T-cell (primary cell): Measurements from ENCODE around the gene MYO7A. TPM values are rescaled to one million over a fixed set of nuclear protein-coding genes. Genes with fewer than 3 reads are reported as not detected.

ENCODE experiments used
- ATAC-seq, 4 experiments: fragments of 200-7000 bp in 3 of 4; fragments of 150-1000 bp in 1 of 4; cut with Tn5 transposase; replicated peaks in 1 of 4; 1 replicate in 3 of 4; 2 replicates in 1 of 4; pipeline ENCODE4 v1.10.0; 2021; ENCODE audit warnings: moderate library complexity in 3 of 4, mild to moderate bottlenecking in 2 of 4, moderate number of reproducible peaks in 1 of 4
- CTCF ChIA-PET, 2 donors: fragments of 300-600 bp; sonication (Branson Sonifier 250); formaldehyde crosslinking; loops; one replicate each; lab custom pipeline; 2022; ENCODE audit warnings: antibody characterized with exemption in 2 of 2; lab: Charles Lee
- POLR2A ChIA-PET, 2 donors: fragments of 300-600 bp; sonication (Branson Sonifier 250); formaldehyde crosslinking; loops; one replicate each; lab custom pipeline; 2022; ENCODE audit warnings: antibody characterized with exemption in 2 of 2; lab: Charles Lee
- DNase-seq, 35 experiments: peaks; one replicate each; pipeline versions ENCODE4 v3.0.0 to v3.0.0-alpha.2; 2013 to 2023
- H3K27ac ChIP-seq: one replicate; pipeline ENCODE4 v1.5.1; 2013; ENCODE audit warnings: low read length
- H3K27me3 ChIP-seq, 2 experiments: replicated peaks in 1 of 2; 1 replicate in 1 of 2; 2 replicates in 1 of 2; pipeline versions ENCODE4 v1.6.1 to v1.7.0; 2013; ENCODE audit warnings: low read length in 1 of 2, mixed read lengths in 1 of 2; ENCODE audit not compliant: control insufficient read depth in 2 of 2, insufficient read depth in 2 of 2; ENCODE audit errors: extremely low read depth in 1 of 2
- H3K36me3 ChIP-seq, 2 donors: 1 replicate in 1 of 2; 2 replicates in 1 of 2; pipeline versions ENCODE4 v1.6.1 to v1.7.0; 2013; ENCODE audit warnings: low read length in 1 of 2; ENCODE audit not compliant: control insufficient read depth in 2 of 2, insufficient read depth in 1 of 2; ENCODE audit errors: extremely low read depth in 1 of 2
- H3K4me1 ChIP-seq, 2 experiments: 1 replicate in 1 of 2; 2 replicates in 1 of 2; pipeline versions ENCODE4 v1.6.1 to v1.7.0; 2013; ENCODE audit warnings: low read length in 2 of 2, mixed read lengths in 1 of 2; ENCODE audit not compliant: insufficient read depth in 2 of 2, control insufficient read depth in 1 of 2; ENCODE audit errors: extremely low read depth in 1 of 2
- H3K4me3 ChIP-seq, 2 donors: 1 replicate in 1 of 2; 2 replicates in 1 of 2; pipeline versions ENCODE4 v1.5.1 to v1.7.0; 2013; ENCODE audit warnings: mild to moderate bottlenecking in 2 of 2, low read length in 1 of 2, moderate library complexity in 1 of 2; ENCODE audit not compliant: control insufficient read depth in 1 of 2; ENCODE audit errors: extremely low read depth in 1 of 2
- H3K9me3 ChIP-seq: 2 replicates; pipeline ENCODE4 v1.7.0; 2013
- H3K27ac Mint-ChIP-seq, 2 donors: one replicate each; pipeline ENCODE4 v1.8.0; 2020 to 2021; ENCODE audit warnings: mild to moderate bottlenecking in 2 of 2, mixed read lengths in 2 of 2
- H3K27me3 Mint-ChIP-seq, 2 donors: one replicate each; pipeline ENCODE4 v1.8.0; 2021 to 2022; ENCODE audit warnings: mixed read lengths in 2 of 2
- H3K36me3 Mint-ChIP-seq: one replicate; pipeline ENCODE4 v1.8.0; 2021; ENCODE audit warnings: mixed read lengths
- H3K4me1 Mint-ChIP-seq, 3 donors: one replicate each; pipeline ENCODE4 v1.8.0; 2020 to 2022; ENCODE audit warnings: mixed read lengths in 3 of 3, mild to moderate bottlenecking in 1 of 3
- H3K4me3 Mint-ChIP-seq, 3 donors: one replicate each; pipeline ENCODE4 v1.8.0; 2020 to 2022; ENCODE audit warnings: mild to moderate bottlenecking in 3 of 3, mixed read lengths in 3 of 3, moderate library complexity in 3 of 3
- H3K9me3 Mint-ChIP-seq, 3 donors: one replicate each; pipeline ENCODE4 v1.8.0; 2020 to 2022; ENCODE audit warnings: mixed read lengths in 3 of 3
- WGBS: methylation state at CpG from one replicate; pipeline ENCODE4 v1.1.5; 2013; ENCODE audit warnings: missing lambda C conversion rate; ENCODE audit not compliant: insufficient coverage; 5-methylcytosine and 5-hydroxymethylcytosine counted together
- total RNA-seq, 35 experiments: library from RNA in 6 of 35; stranded (reverse) in 6 of 35; fragments of 120-200 nt in 1 of 35; gene quantifications; one replicate each; pipeline versions ENCODE4 v1.2.1 to v1.2.4 and lab custom pipeline; 2013 to 2026

Gene MYO7A
- total RNA-seq, 5 donors from 2014 or later (not counting 1 experiment from before 2014, with no cell fraction given), result 0.15 to 1.7 (median 0.44) TPM

DNA sequence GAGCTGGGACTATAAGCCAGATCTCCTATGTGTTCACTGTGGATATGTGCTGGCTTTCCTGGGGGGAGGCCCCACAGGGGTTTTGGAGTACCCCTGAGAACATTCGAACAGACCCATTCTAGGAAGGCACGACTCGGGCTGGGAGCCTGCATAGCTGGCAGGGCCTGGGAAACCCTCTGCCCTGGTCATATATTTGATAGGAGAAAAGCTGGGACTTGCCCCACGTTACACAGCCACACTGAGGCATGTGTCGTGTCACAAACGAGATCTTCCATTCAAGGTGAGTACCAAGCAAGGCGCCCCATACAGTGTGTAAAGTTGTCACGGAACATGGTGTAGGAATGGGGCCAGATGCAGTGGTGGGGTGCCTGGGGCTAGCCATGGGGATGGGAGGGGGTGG lies 11.2 kb downstream of the MYO7A start:
- H3K36me3 ChIP-seq, result no peaks in the 10 kb centered on the region
- Mint-ChIP-seq H3K4me1 (peaks cover 13 to 20% (median 15%) of the 10 kb centered on the region in 3 donors), H3K27me3 (peaks cover 14 to 24% of the 10 kb centered on the region in 2 donors), H3K36me3 (no peaks in the 10 kb centered on the region), H3K27ac (no peak overlapping the region), H3K4me3 (no peak overlapping the region), H3K9me3 (no peaks in the 10 kb centered on the region)
- H3K4me1 ChIP-seq, result peaks cover 2 to 12% of the 10 kb centered on the region in 2 experiments
- no peak overlapping the region for H3K4me3 ChIP-seq
- WGBS, result 85% methylated on average over 7 of the region's 8 CpGs
- no peaks in the 10 kb centered on the region for H3K9me3 ChIP-seq
- POLR2A ChIA-PET, result no interaction called here
- peaks cover 0 to 20% of the 10 kb centered on the region in 2 experiments for H3K27me3 ChIP-seq
- DNase-seq, result no peak
- CTCF ChIA-PET, result interaction anchor here (0.6 to 0.8 kb wide), 2 partner anchors 12 to 467 kb away, joined by 3 to 4 read pairs; no protein-coding TSS in a partner anchor
- no peak for ATAC-seq
- H3K27ac ChIP-seq, result no peak overlapping the region

DNA sequence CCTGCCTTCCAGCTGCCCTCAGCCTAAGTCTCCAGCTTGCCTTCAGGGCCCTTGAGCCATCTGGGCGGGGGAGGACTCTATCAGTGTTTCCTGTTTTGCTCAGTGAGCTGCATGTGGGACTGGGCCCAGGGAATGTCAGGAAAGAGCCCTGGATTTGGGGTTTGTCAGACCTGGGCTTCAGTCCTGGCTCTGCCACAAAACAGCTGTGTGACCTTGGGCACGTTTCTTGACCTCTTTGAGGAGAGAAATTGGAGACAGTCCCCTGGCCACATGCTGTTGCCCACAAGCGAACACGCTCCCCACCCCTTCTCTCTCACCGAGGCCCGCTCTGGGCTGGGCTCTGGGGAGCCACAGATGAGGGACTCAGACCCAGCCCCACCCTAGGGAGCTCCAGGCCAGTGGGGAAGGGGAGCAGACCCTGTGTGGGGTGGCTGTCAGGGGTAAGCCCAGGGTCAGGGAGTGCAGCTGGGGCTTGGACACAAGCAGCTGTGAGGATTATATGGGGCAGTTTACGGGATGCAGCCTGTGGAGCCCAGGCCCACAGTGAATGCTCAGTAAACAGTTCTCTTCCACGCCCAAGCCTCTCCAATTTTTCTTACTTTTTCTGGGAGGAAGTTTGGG lies 12.3 kb downstream of the MYO7A start:
- Histone ChIP-seq H3K4me1 (peaks cover 2 to 12% of the 10 kb centered on the region in 2 experiments), H3K27ac (no peak overlapping the region), H3K27me3 (peaks cover 0 to 20% of the 10 kb centered on the region in 2 experiments), H3K4me3 (no peak overlapping the region), H3K36me3 (no peaks in the 10 kb centered on the region), H3K9me3 (no peaks in the 10 kb centered on the region)
- ATAC-seq, result no peak
- Mint-ChIP-seq H3K4me3 (no peak overlapping the region), H3K36me3 (no peaks in the 10 kb centered on the region), H3K4me1 (peaks cover 13 to 20% (median 15%) of the 10 kb centered on the region in 3 donors), H3K27me3 (peaks cover 14 to 24% of the 10 kb centered on the region in 2 donors), H3K9me3 (no peaks in the 10 kb centered on the region), H3K27ac (no peak overlapping the region)
- 63% methylated on average over 1 of the region's 8 CpGs for WGBS
- no peak for DNase-seq
- ChIA-PET CTCF (no interaction called here), POLR2A (no interaction called here)

- Histone ChIP-seq H3K27me3 (peaks cover 0 to 20% of the 10 kb centered on the region in 2 experiments), H3K4me1 (peaks cover 2 to 12% of the 10 kb centered on the region in 2 experiments), H3K9me3 (no peaks in the 10 kb centered on the region), H3K27ac (no peak overlapping the region), H3K4me3 (no peak overlapping the region), H3K36me3 (no peaks in the 10 kb centered on the region)
- ATAC-seq (no peak), DNase-seq (no peak)
- ChIA-PET POLR2A (no interaction called here), CTCF (no interaction called here)
- H3K9me3 Mint-ChIP-seq, result no peaks in the 10 kb centered on the region
- H3K27me3 Mint-ChIP-seq, result peaks cover 14 to 24% of the 10 kb centered on the region in 2 donors
- H3K4me1 Mint-ChIP-seq, result peaks cover 13 to 20% (median 15%) of the 10 kb centered on the region in 3 donors
- WGBS, result 60% methylated on average over 1 of the region's 4 CpGs
- H3K36me3 Mint-ChIP-seq, result no peaks in the 10 kb centered on the region
- no peak overlapping the region for H3K4me3 Mint-ChIP-seq
- no peak overlapping the region for H3K27ac Mint-ChIP-seq
Observed at GRCh38 chr11:77141034-77141433, 13.0 kb downstream of the MYO7A start.

GRCh38 chr11:77141475-77141874 lies 13.4 kb downstream of the MYO7A start:
- ChIA-PET POLR2A (no interaction called here), CTCF (no interaction called here)
- peaks cover 13 to 22% (median 15%) of the 10 kb centered on the region in 3 donors for H3K4me1 Mint-ChIP-seq
- H3K4me1 ChIP-seq, result peaks cover 2 to 12% of the 10 kb centered on the region in 2 experiments
- WGBS, result 97% methylated on average over 4 of the region's 4 CpGs
- H3K27ac ChIP-seq, result no peak overlapping the region
- H3K9me3 Mint-ChIP-seq, result no peaks in the 10 kb centered on the region
- H3K27ac Mint-ChIP-seq, result no peak overlapping the region
- peaks cover 0 to 20% of the 10 kb centered on the region in 2 experiments for H3K27me3 ChIP-seq
- DNase-seq (no peak), ATAC-seq (no peak)
- H3K27me3 Mint-ChIP-seq, result peaks cover 11 to 21% of the 10 kb centered on the region in 2 donors
- H3K4me3 Mint-ChIP-seq, result no peak overlapping the region
- no peaks in the 10 kb centered on the region for H3K36me3 Mint-ChIP-seq
- no peak overlapping the region for H3K4me3 ChIP-seq
- no peaks in the 10 kb centered on the region for H3K9me3 ChIP-seq
- H3K36me3 ChIP-seq, result no peaks in the 10 kb centered on the region

DNA sequence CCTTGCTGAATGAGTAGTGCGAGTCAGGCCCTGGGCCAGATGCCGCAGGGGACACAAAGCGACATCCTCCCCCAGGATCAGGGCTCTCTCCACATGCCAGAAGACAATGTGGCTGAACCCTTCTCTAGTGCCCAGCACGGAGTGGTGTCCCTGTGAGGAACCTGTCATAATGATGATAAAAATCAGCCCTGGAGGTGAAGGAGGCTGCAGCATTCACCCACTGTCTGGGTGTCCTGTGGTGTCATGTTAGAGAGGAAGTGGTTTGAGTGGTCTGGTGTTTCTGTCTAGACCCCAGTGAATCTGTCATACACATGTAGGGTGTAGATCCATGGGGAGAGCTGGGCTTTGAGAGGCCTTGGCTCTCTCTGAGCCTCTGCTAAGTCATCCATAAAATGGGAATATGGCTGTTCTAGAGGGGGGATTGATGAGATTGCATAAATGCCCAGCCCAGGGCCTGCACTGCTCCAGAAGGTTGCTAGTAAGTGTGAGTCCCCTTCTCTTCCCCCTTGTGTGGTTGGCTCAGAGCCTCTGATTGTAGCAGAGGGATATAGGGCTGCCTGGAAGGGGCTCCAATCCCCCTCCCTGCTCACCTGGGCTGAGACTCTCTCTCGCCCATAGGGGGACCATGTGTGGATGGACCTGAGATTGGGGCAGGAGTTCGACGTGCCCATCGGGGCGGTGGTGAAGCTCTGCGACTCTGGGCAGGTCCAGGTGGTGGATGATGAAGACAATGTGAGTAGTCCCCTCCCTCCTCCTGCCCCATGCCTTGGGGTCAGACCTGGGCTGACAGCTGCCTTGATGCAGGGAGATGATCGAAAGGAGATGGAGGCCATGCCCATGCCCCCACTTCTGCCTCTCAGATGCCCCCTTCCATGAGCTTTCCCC lies 14.3 kb downstream of the MYO7A start:
- Mint-ChIP-seq H3K27me3 (peaks cover 2 to 13% of the 10 kb centered on the region in 2 donors), H3K4me1 (peaks cover 13 to 25% (median 18%) of the 10 kb centered on the region in 3 donors), H3K9me3 (no peaks in the 10 kb centered on the region), H3K36me3 (no peaks in the 10 kb centered on the region), H3K27ac (no peak overlapping the region), H3K4me3 (peak overlapping the region in 1 of 3 donors; percentile 13)
- no peak overlapping the region for H3K4me3 ChIP-seq
- H3K27me3 ChIP-seq, result peaks cover 0 to 15% of the 10 kb centered on the region in 2 experiments
- 100% methylated on average over 1 of the region's 11 CpGs for WGBS
- ATAC-seq (peak; percentile 46 to 77 (median 66)), DNase-seq (peak in 3 of 35 experiments; percentile 9 to 35 (median 14))
- no peak overlapping the region for H3K27ac ChIP-seq
- POLR2A ChIA-PET, result no interaction called here
- no peaks in the 10 kb centered on the region for H3K9me3 ChIP-seq
- peaks cover 2 to 15% of the 10 kb centered on the region in 2 experiments for H3K4me1 ChIP-seq
- H3K36me3 ChIP-seq, result no peaks in the 10 kb centered on the region
- CTCF ChIA-PET, result no interaction called here

DNA sequence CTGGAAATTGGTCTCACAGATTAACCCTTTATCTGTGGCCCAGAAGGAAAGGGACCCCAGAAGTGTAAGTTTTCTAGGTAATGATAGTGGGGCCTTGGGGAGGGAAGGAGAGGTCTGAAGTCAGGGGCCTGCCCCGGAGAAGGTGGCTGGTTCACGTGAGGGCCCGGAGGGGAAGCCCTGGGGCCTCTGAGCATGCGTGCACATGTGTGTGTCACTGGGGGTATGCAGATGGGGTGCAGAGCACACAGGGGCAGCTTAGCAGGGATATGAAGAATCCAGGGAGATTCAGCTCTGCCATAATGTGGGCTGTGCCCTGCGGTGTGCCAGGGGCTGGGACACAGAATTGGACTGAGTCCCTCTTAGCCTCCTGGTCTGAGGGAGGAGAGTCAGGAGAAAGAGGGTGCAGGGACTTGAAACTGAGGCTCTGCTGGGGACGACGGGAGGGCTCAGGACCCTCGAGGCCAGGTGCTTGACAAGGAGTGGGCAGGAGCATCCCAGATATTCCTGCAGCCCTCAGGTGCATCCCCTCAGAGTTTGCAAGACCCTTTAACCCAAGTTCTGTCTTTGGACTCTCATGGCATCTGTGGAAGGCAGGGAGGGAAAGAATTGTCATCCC lies 15.5 kb downstream of the MYO7A start:
- H3K4me3 Mint-ChIP-seq, result no peak overlapping the region
- H3K9me3 ChIP-seq, result no peaks in the 10 kb centered on the region
- peaks cover 0 to 9% of the 10 kb centered on the region in 2 donors for H3K27me3 Mint-ChIP-seq
- H3K4me1 ChIP-seq, result peaks cover 6 to 25% of the 10 kb centered on the region in 2 experiments
- ATAC-seq (no peak), DNase-seq (no peak)
- H3K4me3 ChIP-seq, result no peak overlapping the region
- peak overlapping the region in 1 of 2 donors; percentile 49 for H3K27ac Mint-ChIP-seq
- no peaks in the 10 kb centered on the region for H3K9me3 Mint-ChIP-seq
- H3K36me3 ChIP-seq, result no peaks in the 10 kb centered on the region
- no peak overlapping the region for H3K27ac ChIP-seq
- ChIA-PET CTCF (no interaction called here), POLR2A (no interaction called here)
- peaks cover 0 to 8% of the 10 kb centered on the region in 2 experiments for H3K27me3 ChIP-seq
- peaks cover 21 to 34% (median 26%) of the 10 kb centered on the region in 3 donors for H3K4me1 Mint-ChIP-seq
- no peaks in the 10 kb centered on the region for H3K36me3 Mint-ChIP-seq
- 95% methylated on average over 5 of the region's 8 CpGs for WGBS
